Transverse colon (tissue), 4 donors: Measurements from ENCODE around the gene DUSP2. TPM values are rescaled to one million over a fixed set of nuclear protein-coding genes. Genes with fewer than 3 reads are reported as not detected.

Source experiments
- DNase-seq: peaks from one replicate; pipeline ENCODE4 v3.0.0-alpha.2; 2019
- H3K27ac ChIP-seq, 4 donors: fragments of 200-600 bp; sonication (generic); 2 replicates each; pipeline ENCODE4 v1.5.1; 2016 to 2018; ENCODE audit warnings: inconsistent platforms in 4 of 4
- H3K27me3 ChIP-seq: fragments of 200-600 bp; sonication (generic); 2 replicates; pipeline ENCODE4 v1.5.1; 2017; ENCODE audit warnings: inconsistent platforms
- H3K36me3 ChIP-seq, 4 donors: fragments of 200-600 bp; sonication (generic); 2 replicates each; pipeline ENCODE4 v1.5.1; 2017 to 2019; ENCODE audit warnings: inconsistent platforms in 4 of 4
- H3K4me1 ChIP-seq, 4 donors: fragments of 200-600 bp; sonication (generic); 2 replicates each; pipeline ENCODE4 v1.5.1; 2017 to 2020; ENCODE audit warnings: inconsistent platforms in 4 of 4
- H3K4me3 ChIP-seq, 4 donors: fragments of 200-600 bp; sonication (generic); 1 replicate in 1 of 4; 2 replicates in 3 of 4; pipeline versions ENCODE4 v1.5.1 to v1.6.1; 2017 to 2019; ENCODE audit warnings: inconsistent platforms in 4 of 4
- H3K9me3 ChIP-seq, 2 donors: fragments of 200-600 bp; sonication (generic); 2 replicates each; pipeline ENCODE4 v1.5.1; 2017 to 2019; ENCODE audit warnings: inconsistent platforms in 2 of 2
- CTCF ChIP-seq, 5 experiments: fragments of 200-600 bp in 3 of 5; fragments of 450-650 bp in 2 of 5; sonication (generic) in 3 of 5; IDR thresholded peaks; 1 replicate in 2 of 5; 2 replicates in 3 of 5; pipeline ENCODE4 v1.5.1; 2016 to 2017; ENCODE audit warnings: antibody characterized with exemption in 5 of 5, inconsistent platforms in 3 of 5, mild to moderate bottlenecking in 2 of 5, moderate library complexity in 1 of 5
- EP300 ChIP-seq: sonication (generic); formaldehyde crosslinking; IDR thresholded peaks from one replicate; pipeline ENCODE4 v1.6.1; 2017; ENCODE audit warnings: antibody characterized with exemption, low read depth
- POLR2A ChIP-seq: fragments of 450-650 bp; IDR thresholded peaks from one replicate; pipeline ENCODE4 v1.6.1; 2016; ENCODE audit warnings: antibody characterized with exemption, mild to moderate bottlenecking, moderate library complexity
- POLR2AphosphoS5 ChIP-seq, 3 donors: sonication (generic); formaldehyde crosslinking; IDR thresholded peaks; one replicate each; pipeline ENCODE4 v1.6.1; 2016; ENCODE audit warnings: antibody characterized with exemption in 3 of 3
- WGBS, 2 donors: methylation state at CpG; one replicate each; pipeline ENCODE4 v1.1.5; 2018; ENCODE audit warnings: low coverage in 1 of 2; 5-methylcytosine and 5-hydroxymethylcytosine counted together
- in situ Hi-C, 4 donors: fragments of 200-750 bp; cut with MboI; loops; one replicate each; pipeline versions ENCODE4 v1.15.0 to v1.15.1; 2017; ENCODE audit warnings: low sequenced_read_pairs in 3 of 4, low pct_ligation_motif_present in 1 of 4, low pct_unique_long_range_greater_than_20kb in 1 of 4
- intact Hi-C: fragments of 100-400 bp; cut with DNase I; formaldehyde crosslinking; loops from one replicate; pipeline ENCODE4 v1.15.1; 2023; ENCODE audit warnings: low total_unique reads
- total RNA-seq, 4 donors: library from RNA; depleted of rRNA; stranded (reverse); fragments of >200 nt; gene quantifications; one replicate each; pipeline ENCODE4 v1.1.0, GENCODE V29; 2016

Gene DUSP2
- total RNA-seq, 4 donors from 2014 or later: 1.6 to 25.1 (median 9.1) TPM; not detected in 1

DNA sequence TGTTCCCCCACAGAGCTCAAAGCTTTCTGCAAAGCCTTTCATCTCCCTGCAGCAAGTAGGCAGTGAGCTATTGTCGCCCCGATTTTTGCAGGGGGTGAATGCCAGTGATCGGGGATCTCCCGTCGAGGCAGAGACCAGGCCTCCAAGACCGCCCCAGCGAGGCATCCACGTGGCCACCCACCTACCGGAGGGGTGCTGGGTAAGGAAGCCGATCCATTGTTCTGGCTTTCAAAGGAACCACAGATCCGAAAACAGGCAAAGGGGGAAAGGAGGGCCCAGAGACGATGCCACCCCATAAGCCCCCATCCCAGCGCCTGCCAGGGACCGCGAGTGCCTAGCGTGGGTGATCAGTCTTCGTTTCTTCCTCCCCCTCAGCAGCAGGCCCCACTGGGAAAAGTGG lies 31.3 kb downstream of the DUSP2 start:
- in situ Hi-C loops: loop anchor here in 3 of 4 donors (25.0 kb wide), 1 partner anchor 102 kb away; no protein-coding TSS in a partner anchor

GRCh38 chr2:96113367-96113677 lies 31.9 kb downstream of the DUSP2 start:
- 80 to 94% methylated on average over 1 to 3 of the region's 7 CpGs for WGBS, 2 donors
- intact Hi-C loops (no loop called here), in situ Hi-C loops (loop anchor here in 3 of 4 donors (25.0 kb wide), 1 partner anchor 101 kb away; no protein-coding TSS in a partner anchor)
- peaks cover 0 to 22% (median 13%) of the 10 kb centered on the region in 4 donors for H3K4me1 ChIP-seq
- TF ChIP-seq POLR2A (no peak), POLR2AphosphoS5 (IDR thresholded peaks at IDR 0.05) (no peak), CTCF (IDR thresholded peaks at IDR 0.05) (no peak), EP300 (no peak)
- no peak overlapping the region for H3K27ac ChIP-seq
- no peaks in the 10 kb centered on the region for H3K9me3 ChIP-seq
- no peak overlapping the region for H3K4me3 ChIP-seq
- peaks cover 27% of the 10 kb centered on the region for H3K27me3 ChIP-seq
- no peak for DNase-seq
- no peaks in the 10 kb centered on the region for H3K36me3 ChIP-seq

More for the DNA sequence above, 31.3 kb downstream of the DUSP2 start:
- TF ChIP-seq POLR2AphosphoS5 (IDR thresholded peaks at IDR 0.05): no peak
- no peak for TF ChIP-seq POLR2A
- no peak for TF ChIP-seq CTCF (IDR thresholded peaks at IDR 0.05)
- no peak for TF ChIP-seq EP300
- intact Hi-C loops: no loop called here
- 90 to 100% methylated on average over 1 to 17 of the region's 17 CpGs for WGBS, 2 donors
- Histone ChIP-seq H3K4me1 (peaks cover 0 to 16% (median 13%) of the 10 kb centered on the region in 4 donors), H3K9me3 (no peaks in the 10 kb centered on the region), H3K4me3 (no peak overlapping the region), H3K27me3 (peaks cover 31% of the 10 kb centered on the region), H3K27ac (no peak overlapping the region), H3K36me3 (no peaks in the 10 kb centered on the region)
- DNase-seq: no peak

DNA sequence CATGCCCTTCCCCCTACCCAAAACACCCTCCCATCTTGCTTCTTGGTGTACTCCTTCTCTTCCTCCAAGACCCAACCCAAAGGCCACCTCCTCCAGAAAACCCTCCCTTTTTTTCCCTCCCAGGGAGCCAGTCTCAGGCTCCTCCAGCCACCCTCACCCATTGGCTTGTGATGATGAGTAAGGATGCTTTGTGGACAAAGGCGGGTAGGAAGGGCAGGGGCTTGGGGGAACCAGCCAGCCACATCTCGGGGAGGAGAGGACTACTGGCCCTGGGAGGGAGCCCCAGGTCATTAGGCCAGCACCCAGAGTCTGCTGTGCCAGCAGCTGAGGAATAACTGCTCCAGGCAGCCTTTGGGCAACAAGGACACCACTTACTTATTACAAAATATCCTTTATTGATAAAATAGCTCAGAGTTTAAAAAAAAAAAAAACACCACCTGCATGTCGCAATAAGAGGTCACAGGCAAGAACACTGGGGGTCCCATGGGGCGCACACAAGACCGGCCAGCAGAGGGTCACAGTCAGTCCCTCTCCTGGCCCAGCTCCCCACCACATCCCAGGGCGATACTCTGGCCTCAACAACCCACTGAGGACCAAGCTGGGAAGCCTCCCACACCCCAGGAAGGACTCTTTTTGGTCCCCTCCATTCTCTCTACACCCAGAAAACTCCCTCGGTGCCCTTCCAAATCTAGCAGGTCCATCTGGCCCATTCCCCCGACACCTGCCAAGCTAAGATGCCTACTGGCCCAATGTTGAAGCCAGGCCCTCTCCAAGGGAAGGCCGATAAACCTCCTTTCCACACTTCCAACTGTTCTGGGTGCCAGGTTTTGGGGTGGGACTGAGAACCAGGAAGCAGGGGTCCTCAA lies 32.5 kb downstream of the DUSP2 start:
- in situ Hi-C loops (loop anchor here in 3 of 4 donors (25.0 kb wide), 1 partner anchor 100 kb away; no protein-coding TSS in a partner anchor), intact Hi-C loops (no loop called here)
- Histone ChIP-seq H3K9me3 (no peaks in the 10 kb centered on the region), H3K36me3 (no peaks in the 10 kb centered on the region), H3K27me3 (peaks cover 21% of the 10 kb centered on the region), H3K4me1 (peaks cover 0 to 22% (median 13%) of the 10 kb centered on the region in 4 donors), H3K27ac (no peak overlapping the region), H3K4me3 (no peak overlapping the region)
- 62 to 88% methylated on average over 3 to 9 of the region's 9 CpGs for WGBS, 2 donors
- no peak for TF ChIP-seq CTCF (IDR thresholded peaks at IDR 0.05)
- DNase-seq: no peak

- Histone ChIP-seq H3K27me3 (peaks cover 15% of the 10 kb centered on the region), H3K36me3 (no peaks in the 10 kb centered on the region), H3K4me1 (peaks cover 0 to 16% (median 7%) of the 10 kb centered on the region in 4 donors), H3K4me3 (no peak overlapping the region), H3K9me3 (no peaks in the 10 kb centered on the region), H3K27ac (no peak overlapping the region)
- in situ Hi-C loops (loop anchor here in 3 of 4 donors (25.0 kb wide), 1 partner anchor 100 kb away; no protein-coding TSS in a partner anchor), intact Hi-C loops (no loop called here)
- TF ChIP-seq POLR2AphosphoS5 (IDR thresholded peaks at IDR 0.05) (no peak), POLR2A (no peak), EP300 (no peak), CTCF (IDR thresholded peaks at IDR 0.05) (no peak)
- WGBS, 2 donors: 77% methylated on average over 7 of the region's 7 CpGs; no CpG with 5 or more reads in 1 of the 2 donors
- no peak for DNase-seq
Observed at GRCh38 chr2:96111823-96112500, 33.3 kb downstream of the DUSP2 start.
